Kidney epithelial cell (primary cell): ENCODE measurements around the gene AGAP6. TPM values are rescaled to one million over a fixed set of nuclear protein-coding genes. Genes with fewer than 3 reads are reported as not detected.

Source experiments
- total RNA-seq: library from RNA; depleted of rRNA; stranded (reverse); fragments of >200 nt; gene quantifications from 2 replicates; pipeline ENCODE4 v1.2.3, GENCODE V29; 2015

Gene AGAP6
- total RNA-seq, 1 donor from 2014 or later, result 8.6 TPM

Other genes with a start within 250 kb of the AGAP6 start
- 1.7 and 2.2 TPM in 2 replicates for gene OGDHL, start 226.1 kb upstream of the AGAP6 start, total RNA-seq
- gene PARG, start 46.4 kb upstream of the AGAP6 start, total RNA-seq, result 28.9 and 29.3 TPM in 2 replicates
- 17.4 and 21.2 TPM in 2 replicates for gene TIMM23B, start 46.4 kb upstream of the AGAP6 start, total RNA-seq
- gene WASHC2A, start 79.5 kb downstream of the AGAP6 start, total RNA-seq, result 52.6 and 53.7 TPM in 2 replicates